ENCODE measurements around the gene PXK.

DNA sequence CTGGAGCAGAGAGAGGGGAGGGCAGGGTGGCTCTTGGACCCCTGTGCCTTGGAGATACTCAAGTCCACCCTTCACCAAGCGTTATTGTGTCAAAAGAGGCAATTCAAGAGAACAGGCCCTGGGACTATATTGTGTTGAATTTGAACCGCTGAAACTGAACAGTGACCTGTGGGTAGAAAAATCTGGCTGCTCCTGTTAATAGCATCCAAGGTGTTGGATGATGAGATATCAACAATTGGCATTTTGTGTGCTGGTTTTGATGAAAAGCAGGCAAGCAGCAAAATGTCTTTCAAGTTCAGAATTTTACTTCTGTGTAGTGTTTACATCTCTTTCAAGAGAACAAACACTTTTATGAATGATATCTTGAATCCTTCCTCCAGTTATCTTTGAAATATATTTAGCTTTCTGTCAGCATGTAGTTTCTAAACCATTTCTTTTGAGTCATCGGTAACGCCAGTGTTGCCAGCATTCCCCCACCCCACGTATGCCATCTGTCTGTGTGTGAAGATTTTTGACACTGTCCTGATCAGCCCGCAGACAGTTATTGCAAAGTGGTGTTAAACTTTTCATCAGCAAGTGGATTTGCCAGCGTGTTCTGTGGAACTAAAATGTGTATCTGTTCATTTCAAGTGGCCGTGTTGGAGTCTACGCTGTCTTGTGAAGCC is 66.1 kb downstream of the PXK start:
- no peak for TF ChIP-seq CTCF (IDR thresholded peaks at IDR 0.05)
- no peak for TF ChIP-seq POLR2A (IDR thresholded peaks at IDR 0.05)
